Right forelimb (tissue), 1 donor: ENCODE results near the gene HLA-B.
A peak's percentile ranks its signal among the peaks of the same experiment; 100 is the strongest.
"Not testable (repeated sequence)": the region's sequence is repeated elsewhere in the genome, so short reads cannot be mapped to it uniquely, and the experiment has no call there.

Experiments used
- DNase-seq: peaks from one replicate; pipeline ENCODE4 v3.0.0-alpha.2; 2018

Gene HLA-B

GRCh38 chr6:31381666-31382065, 24.7 kb upstream of the HLA-B start:
- DNase-seq, result no peak

GRCh38 chr6:31379850-31380249, 22.9 kb upstream of the HLA-B start:
- DNase-seq, result no peak

- DNase-seq, result no peak
These were observed 21.7 kb upstream of the HLA-B start for GRCh38 chr6:31378721-31379103.

DNA sequence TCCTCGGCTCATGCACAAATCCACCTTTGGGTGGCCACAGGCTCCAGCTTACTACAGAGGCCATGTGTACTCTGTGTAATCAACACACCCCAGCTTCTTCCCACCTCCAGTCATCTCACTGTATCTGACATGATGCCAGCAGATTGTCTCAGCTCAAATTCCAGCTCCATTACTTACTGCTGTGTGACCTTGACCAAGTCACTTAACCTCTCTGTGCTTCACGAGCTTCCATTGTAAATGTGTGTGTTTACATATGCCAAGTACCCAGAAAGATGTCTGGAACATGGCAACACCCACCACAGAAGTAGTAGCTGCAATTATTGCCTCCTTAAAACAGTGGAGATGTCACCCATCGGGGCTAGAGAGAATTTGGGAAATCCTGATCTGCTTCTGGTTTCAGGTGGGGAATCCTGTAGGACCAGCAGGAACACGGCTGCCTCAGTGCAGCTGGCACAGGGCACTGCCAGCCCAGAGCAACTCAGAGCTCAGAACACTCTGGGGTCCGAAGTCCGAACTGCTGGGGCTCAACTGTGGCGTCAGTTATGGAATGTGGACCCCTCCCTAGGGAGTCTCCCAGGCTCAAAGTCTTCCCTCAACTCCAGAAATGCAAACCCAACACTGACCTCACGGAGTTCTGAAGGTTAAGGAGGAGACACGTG, 21.2 kb upstream of the HLA-B start:
- no peak for DNase-seq

DNA sequence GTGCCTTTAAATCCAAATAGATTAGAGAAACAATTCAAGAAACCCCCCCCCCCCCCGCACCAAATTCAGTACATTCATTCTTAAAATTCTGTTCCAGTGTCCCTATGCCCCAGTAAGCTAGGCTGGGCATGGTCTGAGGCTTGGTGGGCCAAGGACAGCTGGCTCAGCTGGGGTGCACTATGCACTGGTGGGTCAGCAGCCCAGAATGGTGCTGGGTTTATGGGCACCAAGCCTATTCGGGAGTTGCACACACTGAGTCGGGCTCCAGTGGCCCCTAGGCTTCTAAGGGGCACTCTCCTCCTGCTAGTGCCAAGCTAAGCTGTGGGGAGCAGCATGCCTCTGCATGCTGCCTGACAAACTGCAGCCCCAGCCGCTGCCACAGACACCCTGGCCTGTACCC, 20.1 kb upstream of the HLA-B start:
- DNase-seq, result no peak

DNA sequence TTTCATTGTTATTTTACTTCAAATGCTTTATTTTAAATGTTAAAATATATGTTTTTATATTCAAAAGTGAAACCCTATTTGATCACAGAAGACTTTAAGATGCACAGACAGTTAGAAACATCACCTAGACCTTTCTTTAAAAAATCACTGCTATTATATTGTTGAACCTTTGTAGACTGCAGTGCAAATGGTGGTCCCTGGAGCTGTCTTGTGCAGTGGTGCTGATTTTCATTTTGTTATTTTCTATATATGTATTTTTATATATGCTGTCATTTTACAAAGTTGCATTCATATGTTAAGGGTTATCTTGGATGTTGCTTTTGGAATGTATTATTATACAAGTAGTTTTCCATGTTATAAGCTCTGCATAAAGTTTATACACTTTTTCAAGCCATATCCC, 18.7 kb upstream of the HLA-B start:
- DNase-seq, result no peak

DNA sequence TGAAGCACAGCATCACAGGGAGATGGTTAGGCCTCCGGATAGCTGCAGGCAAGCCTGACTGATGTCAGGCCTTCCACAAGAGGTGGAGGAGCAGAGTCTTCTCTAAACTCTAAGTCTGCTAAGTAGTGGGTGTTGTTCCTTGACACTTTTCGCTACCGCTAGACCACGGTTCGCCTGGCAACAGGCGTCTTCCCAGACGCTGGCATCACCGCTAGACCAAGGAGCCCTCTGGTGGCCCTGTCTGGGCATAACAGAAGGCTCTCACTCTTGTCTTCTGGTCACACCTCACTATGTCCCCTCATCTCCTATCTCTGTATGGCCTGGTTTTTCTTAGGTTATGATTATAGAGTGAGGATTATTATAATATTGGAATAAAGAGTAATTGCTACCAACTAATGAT, 17.1 kb upstream of the HLA-B start:
- not testable (repeated sequence) for DNase-seq

GRCh38 chr6:31368461-31368860, 11.5 kb upstream of the HLA-B start:
- no peak for DNase-seq

DNA sequence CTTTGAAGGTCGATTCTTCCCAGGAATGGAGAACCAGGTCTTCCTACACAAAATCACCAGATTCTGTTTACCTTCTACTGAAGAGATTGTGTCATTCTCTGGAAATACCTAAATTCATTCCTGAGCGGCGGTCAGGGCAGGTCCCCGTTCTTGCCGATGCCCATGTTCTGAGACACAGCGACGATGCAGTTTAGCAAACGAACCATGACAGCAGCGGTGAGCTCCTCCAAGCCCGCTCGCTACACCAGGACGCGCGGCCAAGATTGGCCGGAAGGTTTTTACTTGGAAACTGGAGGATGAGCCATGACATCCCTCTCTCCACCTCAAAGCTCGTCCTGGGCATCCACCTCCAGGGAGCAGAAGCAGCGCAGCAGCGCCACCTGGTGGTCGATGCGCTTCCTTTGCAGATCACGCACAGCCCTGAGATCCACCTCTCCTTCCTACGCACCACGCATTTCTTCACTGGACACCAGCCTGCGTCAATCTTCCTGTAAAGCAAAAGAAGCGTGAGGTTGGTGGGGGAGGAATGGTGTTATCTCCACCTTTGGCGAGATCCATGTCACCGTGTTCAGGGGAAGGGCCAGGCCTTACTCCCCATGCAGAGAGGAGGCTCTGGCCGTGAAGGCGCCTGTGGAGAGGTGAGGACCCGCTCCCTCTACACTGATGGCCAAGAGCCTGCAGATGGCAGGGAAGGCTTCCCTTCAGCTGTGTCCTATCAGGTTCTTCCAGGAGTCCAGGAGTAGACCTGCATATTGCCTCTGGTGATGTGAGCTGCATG, 9.9 kb upstream of the HLA-B start:
- DNase-seq, result peak; percentile 87

- no peak for DNase-seq
These were observed 8.9 kb upstream of the HLA-B start for GRCh38 chr6:31365864-31366263.

DNA sequence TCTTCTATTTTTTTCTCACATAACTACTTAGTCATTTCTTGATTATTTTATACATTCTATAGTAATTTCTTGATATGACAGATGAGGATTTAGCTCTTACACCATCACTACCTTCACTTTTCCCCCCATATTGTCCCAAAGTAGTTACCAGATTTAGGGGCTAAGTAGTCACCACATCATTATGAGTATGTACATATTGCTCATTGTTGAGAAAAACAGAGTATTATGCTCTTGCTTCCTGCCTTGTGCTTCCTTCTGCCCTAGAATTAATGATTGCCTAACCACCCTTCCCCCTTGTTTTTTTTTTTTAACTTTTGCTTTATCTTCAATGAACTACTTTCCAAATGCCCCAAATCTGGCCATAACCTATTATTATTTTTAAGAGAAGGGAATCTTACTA, 6.8 kb upstream of the HLA-B start:
- DNase-seq, result no peak

GRCh38 chr6:31362751-31363150, 5.8 kb upstream of the HLA-B start:
- DNase-seq, result no peak

- DNase-seq, result no peak
These were observed 2.6 kb upstream of the HLA-B start for GRCh38 chr6:31359581-31359980.

GRCh38 chr6:31358302-31358701, 1.3 kb upstream of the HLA-B start:
- no peak for DNase-seq

GRCh38 chr6:31357886-31358285, 907 bp upstream of the HLA-B start:
- no peak for DNase-seq

DNA sequence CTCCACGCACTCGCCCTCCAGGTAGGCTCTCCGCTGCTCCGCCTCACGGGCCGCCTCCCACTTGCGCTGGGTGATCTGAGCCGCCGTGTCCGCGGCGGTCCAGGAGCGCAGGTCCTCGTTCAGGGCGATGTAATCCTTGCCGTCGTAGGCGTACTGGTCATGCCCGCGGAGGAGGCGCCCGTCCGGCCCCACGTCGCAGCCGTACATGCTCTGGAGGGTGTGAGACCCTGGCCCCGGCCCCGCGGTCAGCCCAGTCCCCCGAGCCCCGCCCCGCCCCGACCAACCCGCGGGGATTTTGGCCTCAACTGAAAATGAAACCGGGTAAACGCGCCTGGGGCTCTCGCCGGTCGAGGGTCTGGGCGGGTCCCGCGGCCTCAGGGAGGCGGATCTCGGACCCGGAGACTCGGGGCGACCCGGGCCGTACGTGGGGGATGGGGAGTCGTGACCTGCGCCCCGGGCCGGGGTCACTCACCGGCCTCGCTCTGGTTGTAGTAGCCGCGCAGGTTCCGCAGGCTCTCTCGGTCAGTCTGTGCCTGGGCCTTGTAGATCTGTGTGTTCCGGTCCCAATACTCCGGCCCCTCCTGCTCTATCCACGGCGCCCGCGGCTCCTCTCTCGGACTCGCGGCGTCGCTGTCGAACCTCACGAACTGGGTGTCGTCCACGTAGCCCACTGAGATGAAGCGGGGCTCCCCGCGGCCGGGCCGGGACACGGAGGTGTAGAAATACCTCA, 598 bp downstream of the HLA-B start:
- DNase-seq, result peak; percentile 51

DNA sequence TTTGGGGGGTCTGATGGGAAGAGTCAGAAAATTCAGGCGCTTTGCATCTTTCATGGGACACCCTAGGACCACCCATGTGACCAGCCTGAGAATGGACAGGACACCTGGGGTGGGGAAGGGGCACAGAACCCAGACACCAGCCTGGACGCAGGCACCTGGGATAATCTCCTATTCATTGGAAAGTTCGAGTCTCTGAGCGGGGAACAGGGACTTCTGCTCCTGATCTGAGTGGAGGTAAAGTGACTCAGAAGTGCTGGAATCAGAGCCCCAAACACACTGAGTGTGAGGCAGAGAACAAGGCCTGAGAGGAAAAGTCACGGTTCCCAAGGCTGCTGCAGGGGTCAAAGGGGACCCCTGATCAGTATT, 1.4 kb downstream of the HLA-B start:
- no peak for DNase-seq

DNA sequence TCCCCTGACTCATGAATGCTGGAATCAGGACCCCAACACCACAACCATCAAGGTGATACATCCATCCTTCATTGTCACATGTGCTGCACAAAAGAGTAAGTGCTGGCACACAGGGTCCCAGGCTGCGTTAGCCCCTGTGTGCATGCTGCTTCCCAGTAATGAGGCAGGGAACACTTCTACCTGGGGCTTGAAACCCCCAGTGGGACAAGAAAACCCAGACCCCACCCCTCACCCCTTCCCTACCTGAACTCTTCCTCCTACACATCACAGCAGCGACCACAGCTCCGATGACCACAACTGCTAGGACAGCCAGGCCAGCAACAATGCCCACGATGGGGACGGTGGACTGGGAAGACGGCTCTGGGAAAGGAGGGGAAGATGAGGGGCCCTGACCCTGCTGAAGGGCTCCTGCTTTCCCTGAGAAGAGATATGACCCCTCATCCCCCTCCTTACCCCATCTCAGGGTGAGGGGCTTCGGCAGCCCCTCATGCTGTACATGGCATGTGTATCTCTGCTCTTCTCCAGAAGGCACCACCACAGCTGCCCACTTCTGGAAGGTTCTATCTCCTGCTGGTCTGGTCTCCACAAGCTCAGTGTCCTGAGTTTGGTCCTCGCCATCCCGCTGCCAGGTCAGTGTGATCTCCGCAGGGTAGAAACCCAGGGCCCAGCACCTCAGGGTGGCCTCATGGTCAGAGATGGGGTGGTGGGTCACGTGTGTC, 2.0 kb downstream of the HLA-B start:
- DNase-seq, result no peak

GRCh38 chr6:31354158-31354863, 2.7 kb downstream of the HLA-B start:
- no peak for DNase-seq

- no peak for DNase-seq
These were observed 3.5 kb downstream of the HLA-B start for GRCh38 chr6:31353384-31353945.

- DNase-seq, result no peak
These were observed 4.1 kb downstream of the HLA-B start for GRCh38 chr6:31352683-31353383.

DNA sequence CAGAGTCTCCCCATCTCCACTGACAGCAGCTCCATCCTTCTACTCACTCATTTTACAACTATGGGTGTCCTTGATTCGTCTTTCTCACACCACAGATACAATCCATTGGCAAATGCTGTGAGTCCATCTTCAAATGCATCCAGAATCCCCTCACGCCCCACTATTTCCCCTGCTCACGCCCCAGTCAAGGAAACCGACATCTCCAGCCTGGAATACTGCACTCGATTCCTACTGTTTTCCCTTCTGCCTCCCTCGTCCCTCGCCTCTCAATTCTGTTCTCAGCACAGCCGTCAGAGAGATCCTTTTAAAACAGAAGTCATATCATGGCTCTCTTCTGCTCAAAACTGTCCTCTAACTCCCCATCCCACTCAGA, 4.7 kb downstream of the HLA-B start:
- DNase-seq, result no peak
